ENCODE measurements around the gene PRMT2.
"Not testable (repeated sequence)": the region's sequence is repeated elsewhere in the genome, so short reads cannot be mapped to it uniquely, and the experiment has no call there.

The PRMT2 gene

GRCh38 chr21:46626536-46626935 lies 8.9 kb upstream of the PRMT2 start:
- no peak overlapping the region for H3K4me3 Mint-ChIP-seq
- H3K27me3 Mint-ChIP-seq, result no peaks in the 10 kb centered on the region
- no peak for DNase-seq
- H3K9me3 Mint-ChIP-seq, result peaks cover 9% of the 10 kb centered on the region
- H3K4me1 Mint-ChIP-seq, result peaks cover 41% of the 10 kb centered on the region
- peak; percentile 11 for ATAC-seq
- H3K36me3 Mint-ChIP-seq (ENCODE audit: low read depth), result no peaks in the 10 kb centered on the region
- H3K27ac Mint-ChIP-seq, result peak overlapping the region; percentile 6

- no peak overlapping the region for H3K4me3 Mint-ChIP-seq
These were observed 8.4 kb upstream of the PRMT2 start for GRCh38 chr21:46626975-46627501.

GRCh38 chr21:46627726-46628125 lies 7.7 kb upstream of the PRMT2 start:
- H3K36me3 Mint-ChIP-seq (ENCODE audit: low read depth), result no peaks in the 10 kb centered on the region
- H3K9me3 Mint-ChIP-seq, result peaks cover 9% of the 10 kb centered on the region
- no peak overlapping the region for H3K4me3 Mint-ChIP-seq
- no peak overlapping the region for H3K27ac Mint-ChIP-seq
- peaks cover 31% of the 10 kb centered on the region for H3K4me1 Mint-ChIP-seq
- no peak for ATAC-seq
- no peaks in the 10 kb centered on the region for H3K27me3 Mint-ChIP-seq
- no peak for DNase-seq

More at GRCh38 chr21:46626975-46627501, 8.4 kb upstream of the PRMT2 start:
- ATAC-seq, result no peak
- H3K36me3 Mint-ChIP-seq (ENCODE audit: low read depth), result no peaks in the 10 kb centered on the region
- H3K27ac Mint-ChIP-seq, result no peak overlapping the region
- DNase-seq, result no peak
- peaks cover 36% of the 10 kb centered on the region for H3K4me1 Mint-ChIP-seq
- no peaks in the 10 kb centered on the region for H3K27me3 Mint-ChIP-seq
- H3K9me3 Mint-ChIP-seq, result peaks cover 9% of the 10 kb centered on the region

GRCh38 chr21:46628868-46629267 lies 6.6 kb upstream of the PRMT2 start:
- Mint-ChIP-seq H3K4me1 (peaks cover 36% of the 10 kb centered on the region), H3K9me3 (peaks cover 9% of the 10 kb centered on the region), H3K4me3 (no peak overlapping the region), H3K36me3 (ENCODE audit: low read depth) (no peaks in the 10 kb centered on the region), H3K27me3 (no peaks in the 10 kb centered on the region), H3K27ac (no peak overlapping the region)
- no peak for DNase-seq
- ATAC-seq, result no peak

- H3K27me3 Mint-ChIP-seq; H3K4me3 Mint-ChIP-seq; ATAC-seq; DNase-seq; H3K9me3 Mint-ChIP-seq; H3K27ac Mint-ChIP-seq; H3K36me3 Mint-ChIP-seq (ENCODE audit: low read depth): not testable (repeated sequence)
- H3K4me1 Mint-ChIP-seq, result peaks cover 44% of the 10 kb centered on the region
These were observed 4.6 kb upstream of the PRMT2 start for GRCh38 chr21:46630915-46631314.

GRCh38 chr21:46633566-46633965 lies 1.9 kb upstream of the PRMT2 start:
- H3K27ac Mint-ChIP-seq, result peak overlapping the region; percentile 94
- H3K4me1 Mint-ChIP-seq, result peaks cover 52% of the 10 kb centered on the region
- peak overlapping the region; percentile 91 for H3K4me3 Mint-ChIP-seq
- ATAC-seq, result no peak
- H3K27me3 Mint-ChIP-seq, result peaks cover 1% of the 10 kb centered on the region
- DNase-seq, result no peak
- H3K9me3 Mint-ChIP-seq, result no peaks in the 10 kb centered on the region
- H3K36me3 Mint-ChIP-seq (ENCODE audit: low read depth), result no peaks in the 10 kb centered on the region

GRCh38 chr21:46634427-46634826 lies 1.0 kb upstream of the PRMT2 start:
- ATAC-seq (peak; percentile 21), DNase-seq (peak; percentile 46)
- H3K4me1 Mint-ChIP-seq, result peaks cover 61% of the 10 kb centered on the region
- no peaks in the 10 kb centered on the region for H3K36me3 Mint-ChIP-seq (ENCODE audit: low read depth)
- H3K27ac Mint-ChIP-seq, result peak overlapping the region; percentile 94
- H3K27me3 Mint-ChIP-seq, result peaks cover 1% of the 10 kb centered on the region
- no peaks in the 10 kb centered on the region for H3K9me3 Mint-ChIP-seq
- peak overlapping the region; percentile 91 for H3K4me3 Mint-ChIP-seq

GRCh38 chr21:46634966-46635323 lies 529 bp upstream of the PRMT2 start:
- ATAC-seq, result peak; percentile 21
- H3K36me3 Mint-ChIP-seq (ENCODE audit: low read depth), result peaks cover 3% of the 10 kb centered on the region
- H3K27ac Mint-ChIP-seq, result peak overlapping the region; percentile 94
- H3K27me3 Mint-ChIP-seq, result peaks cover 1% of the 10 kb centered on the region
- H3K4me3 Mint-ChIP-seq, result peak overlapping the region; percentile 91
- DNase-seq, result no peak
- peaks cover 66% of the 10 kb centered on the region for H3K4me1 Mint-ChIP-seq
- H3K9me3 Mint-ChIP-seq, result no peaks in the 10 kb centered on the region

- H3K27me3 Mint-ChIP-seq, result peaks cover 1% of the 10 kb centered on the region
- no peaks in the 10 kb centered on the region for H3K9me3 Mint-ChIP-seq
- DNase-seq, result no peak
- H3K4me3 Mint-ChIP-seq, result peak overlapping the region; percentile 91
- ATAC-seq, result no peak
- H3K27ac Mint-ChIP-seq, result peak overlapping the region; percentile 94
- peaks cover 73% of the 10 kb centered on the region for H3K4me1 Mint-ChIP-seq
- peaks cover 12% of the 10 kb centered on the region for H3K36me3 Mint-ChIP-seq (ENCODE audit: low read depth)
These were observed 673 bp downstream of the PRMT2 start for GRCh38 chr21:46636181-46636512.

GRCh38 chr21:46636550-46637285 lies 1.2 kb downstream of the PRMT2 start:
- Mint-ChIP-seq H3K36me3 (ENCODE audit: low read depth) (peaks cover 14% of the 10 kb centered on the region), H3K4me1 (peaks cover 75% of the 10 kb centered on the region), H3K27me3 (peaks cover 1% of the 10 kb centered on the region), H3K4me3 (peak overlapping the region; percentile 91), H3K9me3 (no peaks in the 10 kb centered on the region), H3K27ac (peak overlapping the region; percentile 94)
- DNase-seq, result no peak
- ATAC-seq, result no peak

GRCh38 chr21:46637952-46638746 lies 2.7 kb downstream of the PRMT2 start:
- Mint-ChIP-seq H3K36me3 (ENCODE audit: low read depth) (peaks cover 16% of the 10 kb centered on the region), H3K27me3 (peaks cover 1% of the 10 kb centered on the region), H3K4me3 (peak overlapping the region; percentile 91), H3K4me1 (peaks cover 72% of the 10 kb centered on the region), H3K27ac (peak overlapping the region; percentile 85), H3K9me3 (no peaks in the 10 kb centered on the region)
- no peak for DNase-seq
- peak; percentile 48 for ATAC-seq

GRCh38 chr21:46639489-46640386 lies 4.3 kb downstream of the PRMT2 start:
- Mint-ChIP-seq H3K4me1 (peaks cover 57% of the 10 kb centered on the region), H3K4me3 (peak overlapping the region; percentile 91), H3K9me3 (no peaks in the 10 kb centered on the region), H3K27me3 (no peaks in the 10 kb centered on the region), H3K36me3 (ENCODE audit: low read depth) (peaks cover 25% of the 10 kb centered on the region), H3K27ac (peak overlapping the region; percentile 65)
- ATAC-seq (no peak), DNase-seq (no peak)

- no peak overlapping the region for H3K4me3 Mint-ChIP-seq
- H3K9me3 Mint-ChIP-seq, result no peaks in the 10 kb centered on the region
- H3K4me1 Mint-ChIP-seq, result peaks cover 55% of the 10 kb centered on the region
- DNase-seq, result no peak
- ATAC-seq, result no peak
- peaks cover 42% of the 10 kb centered on the region for H3K36me3 Mint-ChIP-seq (ENCODE audit: low read depth)
- H3K27ac Mint-ChIP-seq, result no peak overlapping the region
- H3K27me3 Mint-ChIP-seq, result no peaks in the 10 kb centered on the region
These were observed 6.2 kb downstream of the PRMT2 start for GRCh38 chr21:46641656-46642055.

All from activated naive CD8-positive, alpha-beta T cell treated with anti-CD3 and anti-CD28 coated beads, Interleukin-2, amount 50 U/mL, for 24 hours (primary cell).